ENCODE data around the gene TUBB4B.

Gene TUBB4B

DNA sequence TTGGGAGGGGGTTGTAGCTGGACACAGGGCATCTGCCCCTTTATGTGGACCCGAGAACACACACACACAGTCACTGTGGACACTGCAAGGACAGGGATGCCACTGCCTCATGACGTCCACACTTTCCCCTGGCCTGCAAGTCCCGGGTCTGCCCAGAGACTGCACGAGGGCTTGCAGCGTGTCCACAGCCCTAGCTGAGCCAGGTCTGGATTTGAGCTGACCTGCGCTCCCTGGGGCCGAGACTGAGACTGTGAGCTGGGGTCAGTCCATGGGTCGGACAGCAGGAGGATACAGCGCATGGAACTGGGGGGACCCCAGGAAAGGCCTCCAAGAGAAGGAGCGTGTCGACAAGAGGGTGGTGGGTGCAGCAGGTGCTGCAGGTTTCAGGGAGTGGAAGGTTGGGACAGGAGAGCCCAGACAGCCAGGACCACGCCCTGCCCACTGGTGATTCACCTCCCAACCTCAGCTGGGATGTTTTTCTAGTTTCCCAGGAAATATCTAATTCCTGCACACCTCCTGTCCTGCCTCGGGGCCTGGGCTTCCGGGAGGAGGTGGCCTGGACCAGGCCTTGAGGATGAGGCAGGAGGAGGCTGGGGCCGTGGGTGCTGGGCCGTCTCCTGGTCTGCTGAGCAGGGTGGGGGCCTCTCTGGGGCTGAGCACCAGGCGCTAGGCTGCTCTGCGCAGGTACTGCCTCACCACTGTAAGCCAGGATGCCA is 14.6 kb upstream of the TUBB4B start:
- DNase-seq (ENCODE audit: low read depth, low spot score) = no peak
- no peak overlapping the region for H3K4me3 ChIP-seq (ENCODE audit: low read depth, low read length)
- no peak for TF ChIP-seq CTCF (IDR thresholded peaks at IDR 0.05; ENCODE audit: low read depth, low read length)
- in situ Hi-C loops (cut with HindIII; ENCODE audit: low sequenced_read_pairs) = no loop called here

GRCh38 chr9:137227054-137227852 is 13.8 kb upstream of the TUBB4B start, which contains the start of gene RNF224:
Gene RNF224 (plus strand): TSS chr9:137227502. CDS start chr9:137228336, 834 bp downstream.
- peak; percentile 60 for DNase-seq (ENCODE audit: low read depth, low spot score)
- in situ Hi-C loops (cut with HindIII; ENCODE audit: low sequenced_read_pairs) = no loop called here
- H3K4me3 ChIP-seq (ENCODE audit: low read depth, low read length) = no peak within 1 kb of the TSS
- TF ChIP-seq CTCF (IDR thresholded peaks at IDR 0.05; ENCODE audit: low read depth, low read length) = peak; percentile 90

GRCh38 chr9:137227853-137228505 is 13.1 kb upstream of the TUBB4B start:
- DNase-seq (ENCODE audit: low read depth, low spot score) = no peak
- TF ChIP-seq CTCF (IDR thresholded peaks at IDR 0.05; ENCODE audit: low read depth, low read length) = no peak
- in situ Hi-C loops (cut with HindIII; ENCODE audit: low sequenced_read_pairs) = no loop called here
- H3K4me3 ChIP-seq (ENCODE audit: low read depth, low read length) = no peak overlapping the region

DNA sequence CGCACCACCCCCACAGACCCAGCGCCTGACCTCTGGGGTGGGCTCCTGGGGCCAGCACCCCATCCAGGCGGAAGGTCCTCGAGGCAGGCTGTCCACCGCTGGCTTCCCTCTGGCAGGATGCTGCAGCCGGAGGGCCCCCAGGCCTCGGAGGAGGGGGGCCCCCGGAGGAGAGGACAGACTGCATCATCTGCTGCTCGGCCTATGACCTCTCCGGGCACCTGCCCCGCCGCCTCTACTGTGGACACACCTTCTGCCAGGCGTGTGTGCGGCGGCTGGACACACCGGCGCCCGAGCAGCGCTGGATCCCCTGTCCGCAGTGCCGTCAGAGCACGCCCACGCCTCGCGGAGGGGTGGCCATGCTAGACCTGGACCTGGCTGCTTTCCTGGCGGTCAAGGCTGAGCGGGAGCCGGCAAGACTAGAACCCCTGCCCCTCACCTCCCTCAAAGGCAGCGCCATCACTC is 12.6 kb upstream of the TUBB4B start:
- DNase-seq (ENCODE audit: low read depth, low spot score) = no peak
- in situ Hi-C loops (cut with HindIII; ENCODE audit: low sequenced_read_pairs) = no loop called here
- H3K4me3 ChIP-seq (ENCODE audit: low read depth, low read length) = no peak overlapping the region
- no peak for TF ChIP-seq CTCF (IDR thresholded peaks at IDR 0.05; ENCODE audit: low read depth, low read length)

- in situ Hi-C loops (cut with HindIII; ENCODE audit: low sequenced_read_pairs) = no loop called here
Measured at GRCh38 chr9:137228968-137229896, 11.9 kb upstream of the TUBB4B start.

More at GRCh38 chr9:137228968-137229896, 11.9 kb upstream of the TUBB4B start:
- DNase-seq (ENCODE audit: low read depth, low spot score) = no peak
- no peak for TF ChIP-seq CTCF (IDR thresholded peaks at IDR 0.05; ENCODE audit: low read depth, low read length)
- H3K4me3 ChIP-seq (ENCODE audit: low read depth, low read length) = no peak overlapping the region

All from astrocyte of the spinal cord (primary cell).